HepG2 (cell line): ENCODE measurements around the gene CRKL. TPM values are rescaled to one million over a fixed set of nuclear protein-coding genes. Genes with fewer than 3 reads are reported as not detected.

ENCODE experiments used
- CCAR2 ChIP-seq: fragments of 200-400 bp; formaldehyde crosslinking; optimal IDR thresholded peaks from 2 replicates; pipeline ENCODE3; 2018; ENCODE audit warnings: low read depth, mild to moderate bottlenecking, low read length, moderate library complexity
- CERS6 ChIP-seq: sonication (generic); formaldehyde crosslinking; IDR thresholded peaks from 2 replicates; pipeline ENCODE4 v1.5.0; 2020; ENCODE audit warnings: missing genetic modification reagents
- FOSL1 ChIP-seq: sonication (generic); formaldehyde crosslinking; IDR thresholded peaks from 2 replicates; pipeline ENCODE4 v1.9.0; 2021; ENCODE audit warnings: missing genetic modification reagents, borderline replicate concordance
- GPN1 ChIP-seq: sonication (generic); formaldehyde crosslinking; IDR thresholded peaks from 2 replicates; pipeline ENCODE4 v1.5.1; 2020; ENCODE audit warnings: missing genetic modification reagents, borderline replicate concordance
- KAT7 ChIP-seq: IDR thresholded peaks from 2 replicates; pipeline ENCODE4 v1.6.1; 2018; ENCODE audit warnings: borderline replicate concordance, missing compliant biosample characterization
- TRAFD1 ChIP-seq: sonication (generic); formaldehyde crosslinking; IDR thresholded peaks from 2 replicates; pipeline ENCODE4 v1.5.1; 2020; ENCODE audit warnings: missing genetic modification reagents, mild to moderate bottlenecking, borderline replicate concordance
- ZBTB7A ChIP-seq: sonication (generic); formaldehyde crosslinking; IDR thresholded peaks from 2 replicates; pipeline ENCODE4 v1.8.0; 2022; ENCODE audit warnings: mild to moderate bottlenecking, missing genetic modification reagents
- ZFP36L1 ChIP-seq: sonication (generic); formaldehyde crosslinking; IDR thresholded peaks from 2 replicates; pipeline ENCODE4 v1.8.0; 2022; ENCODE audit warnings: mild to moderate bottlenecking, missing genetic modification reagents, moderate library complexity
- ZFYVE20 ChIP-seq: sonication (generic); formaldehyde crosslinking; IDR thresholded peaks from 2 replicates; pipeline ENCODE4 v1.8.0; 2023; ENCODE audit warnings: low read depth, mild to moderate bottlenecking, moderate library complexity, missing genetic modification reagents, borderline replicate concordance
- ZNF136 ChIP-seq: sonication (generic); formaldehyde crosslinking; IDR thresholded peaks from 2 replicates; pipeline ENCODE4 v1.8.1; 2022; ENCODE audit warnings: low read depth, mild to moderate bottlenecking, moderate library complexity, missing genetic modification reagents
- ZNF407 ChIP-seq: sonication (generic); formaldehyde crosslinking; IDR thresholded peaks from one replicate; pipeline ENCODE4 v1.5.1; 2020; ENCODE audit warnings: mild to moderate bottlenecking, missing genetic modification reagents; ENCODE audit errors: not compliant biosample characterization
- ZNF484 ChIP-seq: sonication (generic); formaldehyde crosslinking; IDR thresholded peaks from 2 replicates; pipeline ENCODE4 v1.5.1; 2020; ENCODE audit warnings: mild to moderate bottlenecking, low read depth, missing genetic modification reagents, borderline replicate concordance
- ZNF569 ChIP-seq: sonication (generic); formaldehyde crosslinking; IDR thresholded peaks from 2 replicates; pipeline ENCODE4 v1.5.0; 2020; ENCODE audit warnings: mild to moderate bottlenecking, missing genetic modification reagents, moderate library complexity, borderline replicate concordance
- polyA plus RNA-seq, 8 experiments: library from polyadenylated mRNA; depleted of rRNA in 3 of 8; stranded (reverse) in 7 of 8; unstranded in 1 of 8; fragments of >200 nt; fragmentation: Illumina TruSeq in 4 of 8; extraction: Trizol in 4 of 8; gene quantifications; 2 replicates each; pipeline versions ENCODE4 v1.2.1 to v1.2.3, GENCODE V29; 2011 to 2016; ENCODE audit warnings: low read depth in 4 of 8, missing spikeins in 1 of 8, mixed read lengths in 1 of 8; ENCODE audit not compliant: insufficient read depth in 1 of 8
- total RNA-seq, 5 experiments: library from RNA; depleted of rRNA; stranded (reverse); fragments of >200 nt; fragmentation: Illumina TruSeq; extraction: Trizol; gene quantifications; 2 replicates each; pipeline ENCODE4 v1.2.3, GENCODE V29; 2016; ENCODE audit warnings: low read depth in 1 of 5

The CRKL gene
- total and polyA plus RNA-seq, 2 of the 13 experiments (the other 11 are each of a cell fraction or from before 2014, with no cell fraction given) = 37.4 to 60.6 TPM

GRCh38 chr22:20916916-20917810 is at the start of gene CRKL (continued):
- no peak for TF ChIP-seq TRAFD1 (CRISPR knock-in tag)
- no peak for TF ChIP-seq ZNF484
- no peak for TF ChIP-seq ZNF569 (CRISPR knock-in tag)
- no peak for TF ChIP-seq CCAR2
- no peak for TF ChIP-seq GPN1 (CRISPR knock-in tag)
- peak; percentile 63; the same call in 1 of the 2 replicates for TF ChIP-seq KAT7 (CRISPR knock-in tag)
- peak; percentile 31; the same call in 1 of the 2 replicates for TF ChIP-seq FOSL1 (CRISPR knock-in tag)
- TF ChIP-seq CERS6 (CRISPR knock-in tag) = no peak
- no peak for TF ChIP-seq ZFYVE20 (CRISPR knock-in tag)
- TF ChIP-seq ZNF136 = no peak
- TF ChIP-seq ZFP36L1 = peak; percentile 82
- peak; percentile 72 for TF ChIP-seq ZNF407 (CRISPR knock-in tag)
- no peak for TF ChIP-seq ZBTB7A (CRISPR knock-in tag)
